HL-60/S4 treated with retinoic acid at 250 ng/mL for 4 days and 3 days (cell line): Measurements from ENCODE around the gene FAM184A.
"Not testable (repeated sequence)": the region's sequence is repeated elsewhere in the genome, so short reads cannot be mapped to it uniquely, and the experiment has no call there.

ENCODE experiments used
- in situ Hi-C: fragments of 300-500 bp; cut with MboI; formaldehyde crosslinking; loops from 2 replicates; pipeline ENCODE4 v1.7.0; 2022; ENCODE audit warnings: low sequenced_read_pairs

The FAM184A gene

DNA sequence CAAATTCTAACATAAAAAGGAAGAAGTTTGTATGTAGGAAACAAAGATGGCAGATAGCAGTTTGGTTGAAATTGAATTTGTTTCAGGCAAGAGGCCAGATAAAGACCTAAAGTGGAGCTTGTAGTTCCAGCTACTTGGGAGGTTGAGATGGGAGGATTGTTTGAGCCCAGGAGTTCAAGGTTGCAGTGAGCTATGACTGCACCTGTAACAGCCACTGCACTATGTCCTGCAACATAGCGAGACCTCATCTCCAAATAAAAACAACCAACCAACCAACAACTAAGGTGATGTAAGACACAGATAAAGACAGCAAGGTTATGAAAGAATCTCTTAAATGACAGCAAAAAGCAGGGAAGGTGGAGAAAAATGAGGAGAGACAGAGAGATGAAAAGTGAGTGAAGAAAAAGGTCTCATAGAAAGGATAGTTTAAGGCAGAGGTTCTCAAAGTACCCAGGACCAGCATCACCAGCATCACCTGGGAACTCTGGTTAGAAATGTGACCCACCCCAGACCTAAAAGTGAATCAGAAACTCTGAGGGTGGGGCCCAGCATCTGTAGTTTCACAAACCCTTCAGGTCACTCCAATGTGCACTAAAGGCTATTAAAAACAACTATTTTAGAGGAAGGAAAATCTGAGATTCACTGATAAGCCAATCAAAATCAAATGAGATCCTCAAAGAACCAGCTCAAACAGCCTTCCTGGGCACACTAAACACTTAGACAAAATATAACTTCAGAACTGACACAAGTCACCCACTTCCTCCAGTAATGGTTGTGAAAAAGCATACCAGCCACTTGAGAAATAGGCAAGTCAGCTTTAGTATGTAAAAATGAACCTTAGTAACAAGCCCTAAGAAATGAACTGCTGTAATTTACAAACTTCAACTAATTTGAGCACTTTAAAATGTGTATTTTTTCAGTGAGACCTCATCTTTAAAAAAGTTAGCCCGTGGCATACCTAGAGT lies 57.6 kb downstream of the FAM184A start:
- in situ Hi-C loops: no loop called here

DNA sequence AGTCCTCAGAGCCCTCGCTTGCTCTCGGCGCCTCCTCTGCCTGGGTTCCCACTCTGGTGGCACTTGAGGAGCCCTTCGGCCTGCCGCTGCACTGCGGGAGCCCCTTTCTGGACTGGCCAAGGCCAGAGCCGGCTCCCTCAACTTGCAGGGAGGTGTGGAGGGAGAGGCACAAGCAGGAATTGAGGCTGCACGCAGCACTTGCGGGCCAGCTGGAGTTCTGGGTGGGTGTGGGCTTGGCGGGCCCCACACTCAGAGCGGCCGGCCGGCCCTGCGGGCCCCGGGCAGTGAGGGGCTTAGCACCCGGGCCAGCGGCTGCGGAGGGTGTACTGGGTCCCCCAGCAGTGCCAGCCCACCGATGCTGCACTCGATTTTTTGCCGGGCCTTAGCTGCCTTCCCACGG lies 63.3 kb downstream of the FAM184A start:
- in situ Hi-C loops: not testable (repeated sequence)

DNA sequence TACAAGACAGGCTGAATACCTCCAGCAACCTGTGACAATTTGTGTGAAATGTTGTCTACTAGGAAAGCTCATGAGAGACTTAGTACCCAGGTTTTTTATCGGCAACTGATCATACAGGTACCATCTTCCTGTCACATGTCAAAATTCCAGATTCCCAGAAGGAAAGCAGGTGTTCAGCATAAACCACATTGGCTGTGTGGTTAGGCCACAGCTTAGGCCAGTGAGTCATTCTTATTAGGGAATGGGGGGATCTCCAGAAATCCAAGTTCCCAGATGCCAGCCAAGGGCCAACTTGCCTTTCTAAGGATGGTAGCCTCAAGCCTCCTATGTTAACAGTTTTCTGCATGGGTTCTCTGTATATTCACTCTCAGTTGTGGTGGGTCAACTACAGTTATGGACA lies 65.9 kb downstream of the FAM184A start:
- in situ Hi-C loops: no loop called here

DNA sequence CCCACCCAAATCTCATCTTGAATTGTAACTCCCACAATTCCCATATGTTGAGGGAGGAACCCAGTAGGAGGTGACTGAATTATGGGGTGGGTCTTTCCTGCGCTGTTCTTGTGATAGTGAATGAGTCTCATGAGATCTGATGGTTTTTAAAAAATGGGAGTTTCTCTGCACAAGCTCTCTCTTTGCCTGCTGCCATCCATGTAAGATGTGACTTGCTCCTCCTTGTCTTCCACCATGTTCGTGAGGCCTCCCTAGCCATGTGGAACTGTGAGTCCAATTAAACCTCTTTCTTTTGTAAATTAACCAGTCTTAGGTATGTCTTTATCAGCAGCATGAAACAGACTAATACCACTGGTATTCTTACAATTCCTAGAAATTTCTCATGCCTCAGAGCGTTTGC lies 69.2 kb downstream of the FAM184A start:
- in situ Hi-C loops: not testable (repeated sequence)

DNA sequence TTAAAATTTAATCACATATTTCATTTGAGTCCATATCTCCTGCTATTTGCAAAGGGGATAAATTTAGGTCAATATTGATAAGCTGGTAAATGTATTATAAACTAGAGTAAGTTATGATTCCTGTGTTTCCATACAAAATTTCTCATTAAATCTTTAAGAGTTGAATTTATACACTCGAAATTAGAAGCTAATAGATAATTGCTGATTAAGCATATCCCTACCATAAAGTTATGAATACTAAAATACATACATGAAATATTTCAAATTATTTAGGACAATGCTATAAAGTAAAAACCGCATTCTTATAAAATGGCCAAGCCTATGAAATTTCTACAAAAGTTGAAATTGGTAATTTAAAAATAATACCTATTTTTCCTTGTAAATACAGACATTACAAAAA lies 71.5 kb downstream of the FAM184A start:
- in situ Hi-C loops: no loop called here

DNA sequence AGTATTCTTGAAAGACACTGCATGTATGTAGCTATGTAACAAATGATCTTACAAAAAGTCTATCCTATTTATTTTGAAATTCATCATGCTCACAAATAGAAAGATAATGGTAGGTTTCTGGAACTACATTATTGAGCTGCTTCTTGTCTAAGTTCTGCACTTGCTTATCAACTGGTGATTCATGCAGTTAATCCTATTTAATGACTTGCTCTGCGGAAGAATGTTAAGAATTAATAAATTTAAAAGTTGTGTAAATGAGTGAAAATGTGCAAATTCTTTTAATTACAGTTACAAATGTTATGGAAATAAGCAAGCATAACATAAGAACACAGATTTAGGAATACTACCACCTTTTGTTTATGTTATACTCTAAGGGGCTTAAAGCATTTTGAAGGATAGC lies 76.4 kb downstream of the FAM184A start:
- in situ Hi-C loops: no loop called here

DNA sequence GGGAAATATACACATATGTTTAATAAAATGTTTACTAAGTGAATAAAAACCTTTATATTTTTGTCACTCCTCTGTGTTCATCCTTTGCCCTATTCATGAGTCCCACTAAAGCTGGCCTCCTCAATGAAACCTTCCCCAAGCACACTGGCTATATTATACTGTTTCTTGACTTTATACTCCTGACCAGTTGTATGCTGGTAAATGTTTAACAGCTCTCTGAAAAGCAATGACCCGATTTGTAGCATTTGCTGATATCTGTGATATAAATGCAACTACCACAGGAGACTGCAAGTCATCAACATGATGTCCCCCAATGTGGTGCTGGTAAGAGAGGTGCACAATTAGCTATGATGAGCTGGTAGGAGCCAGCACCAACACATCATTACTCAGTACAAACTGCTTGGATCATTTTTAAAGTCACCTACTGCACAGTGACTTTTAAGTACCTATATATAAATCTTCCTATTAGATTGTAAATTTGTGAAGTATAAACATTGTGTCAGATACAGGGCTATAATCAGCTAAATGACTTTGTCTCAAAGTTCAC lies 78.9 kb downstream of the FAM184A start:
- in situ Hi-C loops: no loop called here

DNA sequence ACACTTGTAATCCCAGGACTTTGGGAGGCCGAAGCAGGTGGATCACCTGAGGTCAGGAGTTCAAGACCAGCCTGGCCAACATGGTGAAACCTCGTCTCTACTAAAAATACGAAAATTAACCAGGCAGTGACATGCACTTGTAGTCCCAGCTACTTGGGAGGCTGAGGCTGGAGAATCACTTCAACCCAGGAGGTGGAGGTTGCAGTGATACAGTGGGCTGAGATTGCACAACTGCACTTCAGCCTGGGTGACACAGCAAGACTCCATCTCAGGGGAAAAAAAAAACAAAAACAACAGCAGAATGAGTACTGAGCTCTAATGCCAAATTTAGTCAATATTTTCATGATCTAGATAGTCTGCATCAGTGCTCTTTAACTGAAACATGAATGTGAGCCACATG lies 81.0 kb downstream of the FAM184A start:
- in situ Hi-C loops: not testable (repeated sequence)

DNA sequence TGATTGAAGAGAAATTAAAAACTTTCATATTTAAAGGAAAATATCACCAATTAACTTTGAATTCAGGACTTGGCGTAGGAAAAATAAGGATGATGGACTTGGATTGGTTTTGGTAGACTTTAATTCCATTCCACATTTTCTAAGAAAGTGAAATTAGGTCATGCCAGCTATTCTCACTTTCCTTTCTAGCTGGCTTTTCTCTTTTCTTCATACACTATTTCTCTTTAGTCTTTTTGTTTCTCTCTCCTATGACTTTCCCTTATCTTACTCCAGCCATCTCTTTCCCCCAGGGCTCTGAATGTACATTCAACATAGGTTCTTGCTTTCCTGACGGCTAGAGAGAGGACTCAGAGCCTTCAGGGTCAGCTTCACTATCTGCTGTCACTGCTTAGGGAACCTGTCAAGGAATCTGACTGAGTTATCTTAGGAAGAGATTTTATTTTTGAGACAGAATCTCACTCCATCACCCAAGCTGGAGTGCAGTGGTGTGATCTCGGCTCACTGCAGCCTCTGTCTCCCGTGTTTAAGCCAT lies 82.1 kb downstream of the FAM184A start:
- in situ Hi-C loops: no loop called here

DNA sequence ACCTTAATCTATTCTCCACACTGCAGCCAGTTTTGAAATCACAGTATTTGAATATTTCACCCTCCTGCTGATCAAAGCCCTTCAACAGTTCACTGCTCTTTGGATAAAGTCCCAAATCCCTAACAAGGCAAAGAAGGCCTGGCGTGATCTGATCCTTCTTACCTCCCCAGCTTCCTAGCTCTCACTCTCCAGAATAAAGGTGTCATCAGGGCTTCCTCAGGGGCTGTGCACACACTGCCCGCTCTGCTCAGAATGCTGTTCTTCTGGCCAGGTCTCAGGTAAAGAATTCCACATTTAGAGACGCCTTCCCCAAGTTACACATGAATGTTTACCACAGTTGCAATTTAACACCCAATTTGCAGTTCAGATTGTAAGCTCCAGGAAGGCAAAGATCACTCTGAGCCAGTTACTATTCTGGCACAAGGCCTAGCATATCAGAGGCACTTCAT lies 84.6 kb downstream of the FAM184A start:
- in situ Hi-C loops: no loop called here

DNA sequence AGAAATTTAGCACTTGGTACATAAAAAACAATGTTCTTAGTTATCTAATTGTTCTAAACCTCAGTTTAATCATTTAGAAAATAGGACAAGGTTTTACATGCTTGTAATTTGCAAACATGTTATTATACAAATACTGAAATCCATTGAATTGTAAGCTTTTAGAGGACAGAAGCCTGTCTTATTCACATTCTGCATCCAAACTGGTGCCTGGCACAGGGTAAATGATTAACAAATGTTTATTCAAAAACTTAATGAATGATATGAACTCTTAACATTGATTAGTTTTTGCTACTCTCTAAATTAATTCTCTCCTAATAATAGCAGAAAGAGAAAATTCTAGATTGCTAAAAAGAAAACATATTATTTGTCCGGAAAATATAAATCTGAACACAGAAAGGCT lies 85.1 kb downstream of the FAM184A start:
- in situ Hi-C loops: no loop called here

DNA sequence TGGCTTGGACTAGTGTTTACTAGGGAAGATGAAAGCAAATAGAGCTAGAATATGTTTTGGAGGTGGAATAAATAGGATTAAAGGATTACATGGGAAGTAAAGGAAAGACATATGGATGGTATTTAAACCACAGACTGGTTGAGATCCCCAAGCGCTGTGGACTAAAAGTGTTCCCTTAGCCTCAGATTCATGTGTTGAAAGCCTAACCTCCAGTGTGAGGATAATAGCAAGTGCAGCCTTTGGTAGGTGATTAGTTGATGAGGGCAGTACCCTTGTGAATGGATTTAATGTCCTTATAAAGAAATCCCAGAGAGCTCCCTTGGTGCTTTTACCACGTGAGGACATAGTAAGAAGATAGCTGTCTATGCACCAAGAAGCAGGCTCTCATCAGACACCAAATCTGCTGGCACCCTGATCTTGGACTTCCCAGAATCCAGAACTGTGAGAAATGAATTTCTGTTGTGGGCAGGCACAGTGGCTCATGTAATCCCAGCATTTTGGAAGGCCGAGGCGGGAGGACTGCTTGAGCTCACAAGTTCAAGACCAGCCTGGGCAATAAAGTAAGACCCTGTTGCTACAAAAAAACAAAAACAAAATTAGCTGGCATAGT lies 86.2 kb downstream of the FAM184A start:
- in situ Hi-C loops: no loop called here

DNA sequence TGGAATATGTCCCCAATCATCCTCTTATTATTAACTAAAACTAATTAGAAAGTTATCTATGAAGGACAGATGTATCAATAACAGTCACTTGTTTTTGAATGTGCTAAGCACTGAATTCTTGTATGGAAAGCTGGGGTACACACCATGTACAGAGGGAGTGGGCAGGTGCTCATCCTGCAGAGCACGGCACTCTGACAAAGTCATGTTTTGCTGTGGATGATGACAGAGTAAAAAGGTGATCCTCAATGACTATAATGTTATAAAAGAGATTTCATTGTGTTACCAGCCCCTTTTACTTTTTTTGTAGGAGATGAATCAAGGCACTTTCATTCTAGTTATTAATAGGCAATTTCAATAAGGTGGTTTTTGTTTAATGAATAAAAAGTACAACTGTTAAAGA lies 92.2 kb downstream of the FAM184A start:
- in situ Hi-C loops: no loop called here

DNA sequence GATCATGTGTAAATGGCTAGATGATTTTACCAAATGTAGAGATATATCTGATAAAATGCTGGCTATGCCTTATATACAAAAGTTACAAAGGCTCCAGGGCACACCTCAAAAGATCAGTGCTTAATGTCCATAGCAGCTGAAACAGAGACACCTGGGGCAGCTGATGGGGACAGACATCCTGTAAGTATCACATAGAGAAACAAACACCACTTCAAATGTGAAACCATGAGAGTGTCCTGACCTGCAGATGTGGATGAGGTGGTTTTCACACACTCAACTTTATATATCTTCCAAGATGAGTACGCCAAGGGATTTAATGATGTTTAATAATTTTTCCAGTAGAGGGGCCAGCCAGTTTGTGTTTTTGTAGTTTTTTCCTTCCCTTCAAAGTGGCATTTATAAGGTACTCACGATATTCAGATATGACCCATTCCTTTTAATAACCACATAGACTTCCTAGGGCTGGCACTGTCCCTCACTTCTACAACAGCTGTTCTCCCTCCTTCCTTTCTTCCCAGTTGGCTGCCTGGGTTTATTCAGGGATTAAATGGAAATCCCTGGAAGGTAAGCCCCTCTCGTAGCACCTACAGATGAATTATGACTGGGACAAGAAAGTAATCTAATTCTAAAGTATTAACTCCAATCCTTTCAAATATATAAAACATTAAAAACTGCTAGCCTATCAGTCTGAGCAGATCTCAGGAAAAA lies 93.2 kb downstream of the FAM184A start:
- in situ Hi-C loops: no loop called here

DNA sequence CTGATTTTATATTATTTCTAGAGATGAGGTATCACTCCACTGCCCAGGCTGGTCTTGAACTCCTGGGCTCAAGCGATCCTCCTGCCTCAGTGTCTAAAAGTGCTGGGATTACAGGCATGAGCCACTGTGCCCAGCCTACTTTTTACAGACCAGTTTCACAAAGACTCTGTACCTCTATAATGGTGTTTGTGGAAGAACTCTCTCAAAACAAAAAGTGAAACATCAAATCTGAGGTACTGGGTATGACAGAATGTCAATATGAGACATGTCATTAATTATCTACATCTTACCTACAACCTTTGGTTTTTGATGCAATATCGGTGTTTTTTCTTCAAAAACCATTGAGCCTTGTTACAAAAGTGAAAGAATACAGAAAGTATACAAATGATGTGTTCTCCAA lies 94.1 kb downstream of the FAM184A start:
- in situ Hi-C loops: no loop called here

DNA sequence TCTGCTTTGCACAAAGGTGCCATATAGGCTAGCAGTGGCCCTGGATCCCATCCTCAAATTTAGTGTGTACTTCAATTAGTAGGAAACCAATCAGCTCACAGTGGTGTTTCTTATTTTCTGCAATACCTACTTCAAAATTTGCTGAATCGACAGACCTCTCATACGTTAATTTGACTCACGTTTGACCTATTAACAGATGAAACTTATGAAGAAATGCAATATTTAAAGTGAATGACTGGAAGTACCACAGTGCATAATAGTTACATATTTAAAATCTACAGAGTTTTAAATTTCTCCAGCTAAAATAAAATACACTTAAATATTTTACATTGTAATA lies 95.9 kb downstream of the FAM184A start:
- in situ Hi-C loops: no loop called here

DNA sequence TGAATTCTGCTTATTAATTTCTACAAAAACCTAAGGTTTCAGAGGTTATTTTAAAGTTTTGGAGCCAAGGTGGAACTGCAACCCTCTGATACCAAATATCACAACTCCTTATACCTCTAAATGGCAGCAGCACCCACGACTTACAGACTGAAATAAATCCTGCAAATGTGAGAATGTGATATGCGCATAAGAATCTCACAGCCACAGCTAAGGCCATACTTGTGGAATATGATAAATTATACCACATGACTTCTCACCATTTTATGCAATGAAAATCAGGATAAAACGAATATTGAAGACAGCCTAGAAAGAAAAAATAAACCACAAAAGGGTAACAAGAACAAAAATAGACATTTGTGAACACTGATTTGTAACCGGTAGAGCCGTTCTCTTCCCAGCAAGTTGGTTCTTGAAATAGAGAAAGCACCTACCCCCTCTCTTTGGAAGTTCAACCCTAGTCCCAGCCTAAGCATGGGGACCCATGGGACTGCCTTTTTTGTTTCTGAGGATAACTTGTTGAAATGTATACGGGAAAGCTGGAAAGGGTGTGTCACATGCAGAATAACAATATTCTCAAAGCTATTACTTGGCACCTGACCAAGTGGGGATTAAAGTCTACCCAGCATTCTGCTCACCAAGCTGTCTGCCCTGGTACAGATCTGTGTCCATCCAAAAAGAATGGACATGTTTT lies 96.4 kb downstream of the FAM184A start:
- in situ Hi-C loops: no loop called here

DNA sequence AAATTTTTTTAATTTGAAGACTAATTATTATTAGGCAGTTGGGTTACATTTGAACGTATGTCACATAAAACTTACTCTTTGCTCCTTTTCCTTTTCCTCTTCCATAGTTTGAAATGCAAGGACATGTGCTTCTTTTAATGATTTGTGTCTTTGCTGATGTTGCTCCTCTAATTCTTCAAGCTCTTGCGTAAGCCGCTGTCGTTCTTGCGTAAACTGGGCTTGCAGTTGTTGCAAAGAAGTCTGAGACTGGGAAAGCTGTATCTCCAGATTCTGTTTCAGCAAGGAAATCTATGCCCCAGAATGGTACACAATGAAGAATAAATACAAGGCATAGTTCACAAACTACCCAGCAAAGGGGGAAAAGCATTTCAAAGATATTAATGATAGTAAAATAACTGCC lies 98.4 kb downstream of the FAM184A start:
- in situ Hi-C loops: no loop called here

DNA sequence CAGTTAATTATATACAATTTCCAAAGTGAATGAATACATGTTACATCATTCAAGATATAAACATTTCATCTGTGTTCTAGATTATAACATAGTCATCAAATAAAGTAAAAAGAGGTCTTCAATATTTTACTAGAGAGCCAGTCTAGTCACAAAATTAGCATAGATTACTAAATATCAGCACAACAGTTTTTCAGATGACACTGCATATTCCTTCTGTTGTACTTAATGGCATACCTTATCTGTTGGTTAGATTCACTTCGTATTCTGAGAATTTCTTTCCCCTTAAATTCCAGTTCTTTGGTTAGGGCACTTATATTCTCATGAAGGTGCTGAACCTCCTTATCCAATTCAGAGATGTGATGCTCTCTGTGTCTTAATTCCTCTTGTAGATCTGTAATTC lies 103.7 kb downstream of the FAM184A start:
- in situ Hi-C loops: no loop called here

DNA sequence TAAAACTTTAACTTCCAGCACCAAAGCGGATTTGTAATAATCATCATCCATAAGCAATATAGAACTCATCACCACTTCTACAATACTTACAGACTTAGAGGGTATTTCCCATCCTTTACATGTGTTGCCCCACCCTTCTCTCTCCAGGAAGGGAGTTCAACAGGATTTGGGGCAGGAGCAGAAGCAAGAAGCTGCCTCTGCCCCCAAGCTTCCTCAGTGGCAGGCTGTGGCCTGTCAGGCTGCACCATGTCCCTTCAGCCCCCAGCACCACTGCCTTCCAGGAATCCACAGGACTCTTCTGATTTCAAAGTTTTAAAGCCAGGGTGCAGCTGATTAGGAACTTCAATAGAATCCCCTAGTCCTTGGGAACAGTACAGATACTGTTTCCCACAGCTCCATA lies 106.8 kb downstream of the FAM184A start:
- in situ Hi-C loops: no loop called here

DNA sequence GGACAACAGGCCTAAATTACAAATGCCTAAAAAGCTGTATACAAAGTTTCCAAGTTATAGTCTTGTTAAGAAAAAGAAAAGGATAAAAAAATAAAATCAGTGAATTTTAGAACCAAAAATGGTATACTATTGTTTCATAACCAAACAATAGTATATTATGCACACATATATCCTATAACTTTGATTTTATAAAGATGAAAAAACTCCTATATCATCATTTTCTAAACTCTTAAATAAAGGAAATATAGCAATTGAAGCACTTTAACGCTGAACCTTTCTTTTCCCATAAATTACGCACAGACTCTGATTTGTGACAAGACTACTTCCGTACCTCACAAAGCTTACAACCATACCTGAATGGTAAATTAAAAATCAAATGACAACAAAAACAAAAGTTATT lies 107.6 kb downstream of the FAM184A start:
- in situ Hi-C loops: no loop called here
